ENCODE measurements around the gene AMOTL1.
"Not testable (repeated sequence)": the region's sequence is repeated elsewhere in the genome, so short reads cannot be mapped to it uniquely, and the experiment has no call there.

AMOTL1 gene

GRCh38 chr11:94796190-94796580 lies 28.0 kb downstream of the AMOTL1 start:
- no peak for DNase-seq

GRCh38 chr11:94796863-94797262 lies 28.7 kb downstream of the AMOTL1 start:
- no peak for DNase-seq

- DNase-seq: no peak
These were observed 31.6 kb downstream of the AMOTL1 start for GRCh38 chr11:94799726-94800125.

- DNase-seq: no peak
These were observed 32.3 kb downstream of the AMOTL1 start for GRCh38 chr11:94800414-94800813.

- no peak for DNase-seq
These were observed 33.8 kb downstream of the AMOTL1 start for GRCh38 chr11:94801866-94802460.

GRCh38 chr11:94802501-94802900 lies 34.3 kb downstream of the AMOTL1 start:
- DNase-seq: no peak

- no peak for DNase-seq
These were observed 35.3 kb downstream of the AMOTL1 start for GRCh38 chr11:94803491-94803890.

- DNase-seq: no peak
These were observed 36.7 kb downstream of the AMOTL1 start for GRCh38 chr11:94804874-94805273.

GRCh38 chr11:94806014-94806413 lies 37.9 kb downstream of the AMOTL1 start:
- no peak for DNase-seq

GRCh38 chr11:94806419-94806818 lies 38.3 kb downstream of the AMOTL1 start:
- DNase-seq: no peak

GRCh38 chr11:94809251-94809650 lies 41.1 kb downstream of the AMOTL1 start:
- no peak for DNase-seq

GRCh38 chr11:94812724-94813720 lies 44.9 kb downstream of the AMOTL1 start:
- not testable (repeated sequence) for DNase-seq

- no peak for DNase-seq
These were observed 46.3 kb downstream of the AMOTL1 start for GRCh38 chr11:94814272-94814976.

- DNase-seq: peak; percentile 10
These were observed 47.7 kb downstream of the AMOTL1 start for GRCh38 chr11:94815705-94816344.

GRCh38 chr11:94820480-94820879 lies 52.3 kb downstream of the AMOTL1 start:
- no peak for DNase-seq

GRCh38 chr11:94821439-94821838 lies 53.3 kb downstream of the AMOTL1 start:
- no peak for DNase-seq

GRCh38 chr11:94822080-94822479 lies 53.9 kb downstream of the AMOTL1 start:
- no peak for DNase-seq

GRCh38 chr11:94823102-94823732 lies 55.1 kb downstream of the AMOTL1 start:
- no peak for DNase-seq

- DNase-seq: no peak
These were observed 56.9 kb downstream of the AMOTL1 start for GRCh38 chr11:94825031-94825430.

- no peak for DNase-seq
These were observed 57.3 kb downstream of the AMOTL1 start for GRCh38 chr11:94825481-94825880.

GRCh38 chr11:94826415-94826814 lies 58.3 kb downstream of the AMOTL1 start:
- no peak for DNase-seq

- no peak for DNase-seq
These were observed 59.9 kb downstream of the AMOTL1 start for GRCh38 chr11:94828088-94828487.

Data from DMS79 treated with DMSO at 0.1 percent for 48 hours (cell line).